D721Med (cell line): Measurements from ENCODE around the gene STAT1.

Experiments used
- DNase-seq: peaks from one replicate; pipeline ENCODE4 v3.0.0; 2011; ENCODE audit warnings: low spot score; ENCODE audit not compliant: insufficient read length
- FAIRE-seq: peaks from 2 replicates; lab custom pipeline; 2011; peaks lifted over from hg19 to GRCh38; lab: Jason Lieb, UNC
- CTCF ChIP-seq: IDR thresholded peaks from 2 replicates; pipeline ENCODE4 v1.5.1; 2012; ENCODE audit warnings: mild to moderate bottlenecking, control low read depth; ENCODE audit not compliant: insufficient read depth; ENCODE audit errors: missing control alignments

STAT1 gene

GRCh38 chr2:190993292-190993643 lies 20.7 kb downstream of the STAT1 start:
- DNase-seq (no peak), FAIRE-seq (no peak)
- TF ChIP-seq CTCF = no peak

DNA sequence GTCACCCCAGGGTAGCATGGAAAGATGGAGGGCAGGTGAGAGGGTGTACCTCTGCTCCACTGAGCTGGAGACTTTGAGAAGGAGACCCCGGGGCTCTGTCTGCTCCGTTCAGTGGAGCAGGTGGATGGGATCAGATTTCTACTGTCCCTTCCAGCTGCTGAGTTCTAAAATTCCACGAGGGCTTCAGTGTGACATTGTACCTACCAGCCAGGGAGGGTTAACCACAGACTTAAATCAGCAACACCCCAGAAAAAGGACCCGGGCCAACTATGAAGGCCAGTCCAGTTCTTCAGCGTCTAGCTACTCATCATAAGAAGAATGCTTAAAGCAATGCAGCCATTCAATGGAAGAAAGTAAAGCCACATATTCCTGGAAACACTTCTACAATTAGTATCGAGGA lies 23.8 kb downstream of the STAT1 start:
- TF ChIP-seq CTCF = no peak
- no peak for FAIRE-seq
- no peak for DNase-seq

DNA sequence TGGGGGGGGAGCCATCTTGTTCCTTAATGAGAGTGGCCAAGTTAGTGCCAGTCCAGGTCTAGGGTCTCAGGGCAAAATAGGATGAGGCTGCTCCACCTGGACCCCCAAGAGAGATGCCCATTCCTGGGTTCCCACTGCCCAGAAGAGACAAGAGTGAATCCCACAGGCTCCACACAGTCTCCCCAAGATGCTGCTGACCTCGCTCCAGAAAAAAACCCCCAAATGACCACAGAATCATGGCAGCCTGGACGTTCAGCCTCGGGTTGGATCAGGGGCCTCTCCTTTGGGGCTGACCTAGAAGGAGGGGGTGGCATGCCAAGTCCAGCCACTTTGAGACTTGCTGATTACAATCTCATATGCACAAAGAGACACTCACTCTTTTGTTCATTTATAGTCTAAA lies 25.1 kb downstream of the STAT1 start:
- FAIRE-seq = no peak
- no peak for TF ChIP-seq CTCF
- no peak for DNase-seq

GRCh38 chr2:190987938-190988337 lies 26.0 kb downstream of the STAT1 start:
- no peak for TF ChIP-seq CTCF
- no peak for FAIRE-seq
- no peak for DNase-seq

DNA sequence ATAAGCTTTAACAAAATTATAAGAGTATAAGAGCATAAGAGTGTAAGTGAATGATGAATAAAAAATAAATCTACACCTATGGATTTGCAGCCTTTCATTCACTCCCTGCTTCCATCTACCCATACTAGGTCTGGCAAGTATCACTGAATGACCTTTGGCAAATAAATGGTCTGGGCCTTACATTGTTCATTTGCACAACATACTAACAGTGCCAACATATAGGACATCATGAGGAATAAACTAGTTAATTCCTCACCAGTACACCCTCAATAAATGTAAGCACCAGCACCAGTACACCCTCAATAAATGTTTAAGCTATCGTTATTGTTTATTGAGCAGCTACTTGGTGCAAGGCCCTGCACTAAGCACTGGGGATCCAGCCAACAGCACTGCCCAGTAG lies 26.9 kb downstream of the STAT1 start:
- FAIRE-seq (no peak), DNase-seq (no peak)
- no peak for TF ChIP-seq CTCF

DNA sequence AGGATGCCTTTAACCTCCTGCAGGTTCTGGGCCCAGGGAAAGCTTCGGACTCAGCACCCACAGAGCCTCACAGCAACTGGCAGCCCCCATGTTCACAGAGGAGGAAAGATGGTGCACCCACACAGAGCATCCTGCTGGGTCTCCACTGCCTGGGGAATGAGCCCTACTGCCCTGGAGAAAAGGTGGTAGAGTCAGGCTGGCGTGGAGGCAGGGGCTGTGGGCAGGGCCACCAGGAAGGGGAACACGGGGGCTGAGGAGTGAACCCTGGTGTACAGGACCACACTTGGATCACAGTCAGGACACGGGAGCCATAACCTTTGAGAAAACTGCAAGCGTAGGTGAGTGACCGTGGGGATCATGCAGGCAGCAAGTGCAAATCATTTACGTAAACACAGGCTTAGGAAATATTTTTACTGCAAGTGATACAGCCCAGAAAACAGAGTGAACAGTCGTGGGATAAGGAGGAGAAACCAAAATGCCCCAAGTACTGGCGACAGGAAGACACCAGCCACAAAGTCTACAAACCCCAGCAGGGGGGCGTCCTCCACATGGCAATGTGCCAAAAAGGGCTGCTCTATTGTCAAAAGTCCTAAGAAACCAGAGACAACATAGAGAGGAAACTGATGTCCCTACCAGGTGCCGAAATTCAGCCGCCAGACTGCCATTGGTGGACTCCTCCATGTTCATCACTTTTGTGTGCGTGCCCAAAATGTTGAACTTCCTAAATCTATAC lies 27.6 kb downstream of the STAT1 start:
- no peak for FAIRE-seq

More for the DNA sequence above, 27.6 kb downstream of the STAT1 start:
- no peak for TF ChIP-seq CTCF
- DNase-seq = no peak
